GDM1 (cell line): ENCODE data around the gene NANS.
"Not testable (repeated sequence)": the region's sequence is repeated elsewhere in the genome, so short reads cannot be mapped to it uniquely, and the experiment has no call there.

Source experiments
- DNase-seq: peaks from one replicate; lab custom pipeline; 2025; lab: John Stamatoyannopoulos, UW

Gene NANS

DNA sequence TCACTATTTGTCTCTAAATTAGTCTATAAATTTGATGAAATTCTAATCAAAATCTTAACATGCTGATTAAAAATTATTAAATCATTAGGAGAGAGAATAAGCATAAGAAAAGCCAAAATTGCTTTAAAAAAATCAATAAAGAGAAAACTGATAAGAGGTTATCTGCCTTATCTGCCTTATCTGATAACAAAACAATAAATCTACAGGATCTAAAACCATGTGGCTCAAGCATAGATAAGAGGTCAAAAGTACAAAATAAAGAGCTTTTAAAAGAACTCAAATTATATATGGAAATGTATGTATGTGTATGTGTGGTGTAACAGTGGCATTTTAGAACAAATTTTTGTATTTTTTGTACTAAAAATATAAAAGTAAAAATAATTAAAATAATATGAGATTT, 43.9 kb downstream of the NANS start:
- DNase-seq, result no peak

GRCh38 chr9:98101416-98101815, 44.9 kb downstream of the NANS start:
- no peak for DNase-seq

- DNase-seq, result peak; percentile 87
These were observed 45.3 kb downstream of the NANS start for GRCh38 chr9:98101868-98102273.

DNA sequence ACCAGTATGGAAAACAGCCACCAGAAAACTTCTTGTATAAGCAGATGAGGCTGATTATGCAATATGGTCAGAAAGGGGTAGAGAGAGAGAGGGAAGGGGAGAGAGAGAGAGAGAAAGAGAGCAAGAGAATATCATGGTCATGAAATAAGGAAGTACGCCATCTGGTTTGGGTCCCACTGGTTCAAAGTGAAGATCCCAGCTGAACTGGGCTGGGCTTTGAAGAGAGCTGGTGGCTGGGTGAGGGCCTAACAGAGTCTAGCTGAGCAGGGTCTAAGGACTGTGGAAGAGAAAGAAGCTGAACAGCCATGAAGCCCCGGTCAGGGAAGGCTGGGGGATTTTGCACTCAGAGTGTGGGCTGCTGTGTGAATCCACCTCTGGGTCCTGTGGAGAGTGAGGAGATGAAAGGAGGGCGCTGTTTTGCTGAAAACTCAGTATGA, 47.9 kb downstream of the NANS start:
- no peak for DNase-seq

DNA sequence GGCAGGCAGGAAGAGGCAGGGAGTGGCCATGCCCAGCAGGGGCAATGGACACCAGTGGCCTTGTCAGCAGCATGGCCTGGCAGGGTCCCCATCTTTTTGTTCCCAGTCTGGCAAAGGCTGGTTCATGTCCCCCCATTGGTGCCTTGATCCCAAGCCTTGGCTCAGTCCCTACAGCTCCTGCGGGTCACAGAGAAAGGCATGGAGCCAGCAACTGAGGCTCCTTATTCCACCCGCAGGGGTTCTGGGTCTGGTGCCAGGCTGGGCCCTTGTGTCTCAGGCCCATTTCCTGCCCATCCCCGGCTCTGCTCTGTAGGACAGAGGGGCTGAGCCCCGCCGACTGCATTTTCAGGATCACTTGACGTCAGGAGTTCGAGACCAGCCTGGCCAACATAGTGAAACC, 48.5 kb downstream of the NANS start:
- DNase-seq, result no peak

- DNase-seq, result no peak
These were observed 51.4 kb downstream of the NANS start for GRCh38 chr9:98107926-98108325.

DNA sequence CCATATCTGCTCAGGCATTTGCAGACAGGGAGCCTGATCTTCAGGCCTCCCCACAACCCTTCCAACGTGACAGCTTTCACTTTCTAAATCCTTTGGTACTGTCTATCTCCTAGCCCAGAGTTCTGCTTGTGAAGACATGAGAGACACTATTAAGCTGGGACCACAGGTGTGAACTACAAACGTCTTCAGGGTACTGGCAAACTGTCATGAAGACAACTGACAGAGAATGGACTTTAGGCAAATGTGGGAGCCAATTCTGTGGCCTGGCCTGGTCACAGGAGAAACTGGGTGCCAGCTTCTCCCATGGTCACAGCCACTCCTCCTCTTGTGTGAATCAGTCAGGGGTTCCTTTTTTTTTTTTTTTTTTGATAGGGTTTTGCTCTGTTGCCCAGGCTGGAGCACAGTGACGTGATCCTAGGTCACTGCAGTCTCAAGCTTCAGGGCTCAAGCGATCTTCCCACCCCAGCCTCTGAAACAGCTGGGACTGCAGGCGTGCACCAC, 52.0 kb downstream of the NANS start:
- no peak for DNase-seq

DNA sequence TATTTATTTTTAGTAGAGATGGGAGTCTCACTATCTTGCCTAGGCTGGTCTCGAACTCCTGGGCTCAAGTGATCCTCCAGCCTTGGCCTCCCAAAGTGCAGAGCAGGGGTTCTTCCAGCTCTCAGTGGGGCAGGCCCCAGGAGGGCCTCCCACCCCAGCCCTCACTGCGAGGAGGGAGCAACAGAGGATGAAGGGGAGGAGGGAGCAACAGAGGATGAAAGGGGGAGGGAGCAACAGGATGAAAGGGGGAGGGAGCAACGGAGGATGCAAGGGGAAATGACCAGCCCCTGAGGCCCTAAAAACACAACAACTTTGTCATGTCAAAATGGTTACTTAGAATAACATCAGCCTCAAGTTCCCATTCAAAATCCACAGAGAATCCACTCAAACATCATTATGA, 52.5 kb downstream of the NANS start:
- DNase-seq, result no peak

DNA sequence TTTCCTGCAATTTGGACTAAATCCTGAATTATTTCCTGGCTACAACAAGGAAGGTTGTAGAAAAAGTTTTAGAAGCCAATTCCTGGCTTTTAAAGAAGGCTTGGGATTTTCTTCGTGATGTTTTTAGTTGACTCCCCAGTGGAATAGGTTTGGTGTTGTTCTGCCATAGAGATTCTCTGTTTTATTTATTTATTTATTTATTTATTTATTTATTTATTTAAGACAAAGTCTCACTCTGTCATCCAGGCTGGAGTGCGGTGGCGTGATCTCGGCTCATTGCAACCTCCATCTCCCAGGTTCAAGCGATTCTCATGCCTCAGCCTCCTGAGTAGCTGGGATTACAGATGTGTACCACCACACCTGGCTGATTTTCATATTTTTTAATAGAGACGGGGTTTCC, 60.6 kb downstream of the NANS start:
- not testable (repeated sequence) for DNase-seq

- DNase-seq, result peak; percentile 31
These were observed 61.6 kb downstream of the NANS start for GRCh38 chr9:98117984-98118639.

DNA sequence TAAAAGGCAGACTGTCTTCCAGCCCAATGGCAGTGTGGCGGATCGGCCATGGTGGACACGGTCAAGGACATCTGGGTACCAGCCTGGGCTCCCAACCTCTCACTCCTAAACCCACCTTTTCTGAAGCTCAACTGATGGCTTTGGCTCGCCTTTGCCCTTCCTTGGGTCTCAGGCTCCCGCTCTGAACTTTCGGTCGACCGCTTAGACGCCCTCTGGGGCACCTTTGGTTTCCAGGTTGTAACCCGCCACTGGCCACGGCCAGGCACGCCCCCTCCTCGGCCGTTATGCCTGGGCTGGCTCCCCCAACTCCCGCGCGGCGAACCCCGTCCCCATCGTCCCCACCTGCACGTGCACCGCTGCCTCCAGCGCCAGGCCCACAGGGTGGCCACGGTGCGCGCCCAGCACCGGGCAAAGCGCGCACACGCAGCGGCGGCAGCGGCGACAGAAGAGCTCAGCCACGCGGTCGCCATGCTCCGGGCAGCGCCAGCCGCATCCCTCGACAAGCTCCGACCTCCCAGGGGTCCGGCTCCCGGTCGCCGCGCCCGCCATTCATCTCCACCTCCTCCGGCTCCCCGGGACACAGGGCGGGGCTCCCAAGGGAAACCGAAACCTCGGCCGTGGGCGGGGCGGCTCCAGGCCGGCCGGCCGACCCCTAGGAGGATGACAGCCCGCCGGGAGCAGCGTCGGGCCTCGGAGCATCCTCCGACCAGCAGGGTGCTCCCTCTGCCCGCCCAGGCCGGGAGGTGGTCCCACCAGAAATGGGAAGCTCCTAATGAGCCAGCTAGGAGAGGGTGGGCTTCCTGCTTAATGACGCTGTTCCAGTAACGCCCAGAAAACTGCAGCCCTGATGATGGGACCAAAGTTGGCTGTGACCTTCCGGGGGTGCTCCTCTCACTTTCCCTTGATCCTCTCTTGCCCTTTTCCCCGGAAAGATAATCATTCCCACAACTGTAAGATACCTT, 62.4 kb downstream of the NANS start, which contains the start of gene TRIM14:
TRIM14 (minus strand) TSS at position 583 of the 962 bp plus-strand sequence; CDS start at position 549, 34 bp downstream.
- DNase-seq, result peak; percentile 61

- no peak for DNase-seq
These were observed 63.9 kb downstream of the NANS start for GRCh38 chr9:98120476-98120875.

DNA sequence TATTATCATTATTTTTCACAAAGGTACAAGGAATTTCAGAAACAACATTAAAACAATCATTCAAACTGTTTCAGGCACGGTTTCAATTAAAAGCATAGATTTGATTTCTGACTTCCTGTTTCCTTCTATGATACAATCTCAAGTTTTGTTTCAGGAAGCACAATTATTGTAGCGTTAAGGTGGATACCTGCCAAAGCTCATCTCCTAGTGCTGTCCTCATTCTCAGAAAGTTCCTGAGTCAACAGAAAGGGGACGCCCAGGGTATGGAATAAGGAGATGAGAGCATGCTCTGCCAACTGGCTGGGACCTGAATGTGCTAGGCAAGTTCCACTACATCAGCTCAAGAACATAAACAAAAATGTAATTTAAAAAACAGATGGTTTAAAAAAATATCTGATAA, 64.5 kb downstream of the NANS start:
- DNase-seq, result no peak

DNA sequence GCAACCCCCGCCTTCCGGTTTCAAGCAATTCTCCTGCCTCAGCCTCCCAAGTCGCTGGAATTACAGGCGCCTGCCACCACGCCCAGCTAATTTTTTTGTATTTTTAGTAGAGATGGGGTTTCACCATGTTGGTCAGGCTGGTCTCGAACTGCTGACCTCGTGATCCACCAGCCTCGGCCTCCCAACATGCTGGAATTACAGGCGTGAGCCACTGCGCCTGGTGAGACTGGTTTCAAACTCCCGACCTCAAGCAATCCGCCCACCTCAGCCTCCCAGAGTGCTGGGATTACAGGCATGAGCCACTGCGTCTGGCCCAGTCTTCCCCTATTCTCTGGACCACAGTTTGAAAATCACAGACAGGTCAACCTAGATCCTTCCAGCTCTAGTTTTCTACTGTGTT, 67.6 kb downstream of the NANS start:
- not testable (repeated sequence) for DNase-seq

GRCh38 chr9:98124637-98125426, 68.3 kb downstream of the NANS start:
- DNase-seq, result no peak

- no peak for DNase-seq
These were observed 70.7 kb downstream of the NANS start for GRCh38 chr9:98127226-98127625.

DNA sequence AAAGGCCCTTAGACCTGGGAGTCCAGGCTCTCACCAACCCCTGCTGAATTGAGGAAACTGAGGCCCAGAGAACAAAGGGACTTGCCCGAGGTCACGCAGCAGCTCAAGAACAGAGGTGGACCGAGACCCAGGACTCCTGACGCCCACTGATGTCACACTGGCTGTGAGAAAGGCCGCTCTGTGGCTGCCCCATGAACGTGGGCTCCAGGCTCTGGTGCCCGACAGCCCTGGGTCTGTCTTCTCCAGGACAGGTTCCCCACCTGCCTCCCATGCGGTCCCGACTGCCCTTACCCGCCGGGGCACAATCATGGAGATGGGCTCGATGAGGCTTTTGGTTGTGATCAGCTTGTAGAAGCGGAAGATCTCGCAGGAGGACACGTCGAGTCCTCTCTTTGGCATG, 71.8 kb downstream of the NANS start:
- no peak for DNase-seq

DNA sequence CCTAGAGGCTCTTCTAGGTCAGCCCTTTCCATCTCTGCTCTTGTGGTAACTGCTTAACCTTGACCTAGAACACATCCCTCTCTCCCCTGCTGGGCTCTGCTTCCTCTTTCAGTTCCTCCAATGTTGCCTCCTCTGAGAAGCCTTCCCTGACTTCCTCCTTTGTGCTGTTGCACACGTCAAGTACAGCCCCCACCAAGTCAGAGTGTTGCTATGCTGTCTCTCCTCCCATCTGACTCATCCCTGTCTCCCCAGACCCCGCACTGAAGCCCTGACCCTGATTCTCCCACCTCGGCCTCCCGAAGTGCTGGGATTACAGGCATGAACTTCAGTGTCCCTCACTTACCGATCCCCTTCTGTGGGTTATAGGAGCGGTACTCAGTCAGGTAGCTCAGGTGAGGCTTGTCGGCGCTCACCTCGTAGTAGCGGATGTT, 72.9 kb downstream of the NANS start:
- DNase-seq, result peak; percentile 31

GRCh38 chr9:98130060-98130459, 73.5 kb downstream of the NANS start:
- not testable (repeated sequence) for DNase-seq

GRCh38 chr9:98130576-98131228, 74.2 kb downstream of the NANS start:
- no peak for DNase-seq

DNA sequence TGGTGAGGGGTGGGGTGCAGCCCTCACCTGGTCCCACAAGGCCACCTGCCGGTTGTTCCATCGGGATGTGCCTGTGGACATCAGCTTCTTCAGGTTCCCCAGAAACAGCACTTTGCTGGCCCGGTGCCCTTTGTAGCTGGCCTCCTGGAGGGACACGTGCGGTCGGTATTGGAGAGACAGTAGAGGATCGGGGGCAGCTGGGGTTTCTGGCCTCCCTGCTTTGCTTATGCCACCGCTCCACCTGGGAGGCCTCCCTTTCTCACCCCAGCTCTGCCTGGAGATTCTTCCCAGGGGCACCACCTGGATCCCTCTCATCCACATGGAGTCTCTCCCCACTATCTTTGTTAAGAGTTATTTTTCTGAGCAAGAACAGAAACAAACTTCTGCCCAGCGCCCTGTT, 75.6 kb downstream of the NANS start:
- no peak for DNase-seq
